SJCRH30 (cell line): ENCODE data around the gene TBX3. TPM values are rescaled to one million over a fixed set of nuclear protein-coding genes. Genes with fewer than 3 reads are reported as not detected.

Experiments
- DNase-seq, 2 experiments: peaks; one replicate each; pipeline ENCODE4 v3.0.0-alpha.2; 2015 to 2020
- H3K27ac ChIP-seq: fragments of 250-450 bp; sonication (Bioruptor Pico); 2 replicates; pipeline ENCODE4 v1.5.1; 2020; ENCODE audit warnings: mild to moderate bottlenecking, moderate library complexity
- H3K27me3 ChIP-seq: fragments of 250-450 bp; sonication (Bioruptor Pico); 2 replicates; pipeline ENCODE4 v1.5.1; 2020; ENCODE audit warnings: mild to moderate bottlenecking, moderate library complexity
- H3K36me3 ChIP-seq: fragments of 250-450 bp; sonication (Bioruptor Pico); 2 replicates; pipeline ENCODE4 v1.5.1; 2020; ENCODE audit warnings: mild to moderate bottlenecking, moderate library complexity
- H3K4me1 ChIP-seq: fragments of 250-450 bp; sonication (Bioruptor Pico); 2 replicates; pipeline ENCODE4 v1.5.1; 2020; ENCODE audit warnings: mild to moderate bottlenecking, moderate library complexity
- H3K4me3 ChIP-seq: fragments of 250-450 bp; sonication (Bioruptor Pico); 2 replicates; pipeline ENCODE4 v1.5.1; 2020; ENCODE audit warnings: mild to moderate bottlenecking, moderate library complexity
- H3K9me3 ChIP-seq: fragments of 250-450 bp; sonication (Bioruptor Pico); replicated peaks from 2 replicates; pipeline ENCODE4 v1.5.1; 2020; ENCODE audit warnings: mild to moderate bottlenecking, moderate library complexity
- total RNA-seq: library from RNA; depleted of rRNA; stranded (reverse); fragments of >200 nt; shearing (Covaris generic); gene quantifications from 2 replicates; pipeline ENCODE4 v1.2.3, GENCODE V29; 2014

The TBX3 gene
- total RNA-seq, 1 experiment from 2014 or later, result not detected

DNA sequence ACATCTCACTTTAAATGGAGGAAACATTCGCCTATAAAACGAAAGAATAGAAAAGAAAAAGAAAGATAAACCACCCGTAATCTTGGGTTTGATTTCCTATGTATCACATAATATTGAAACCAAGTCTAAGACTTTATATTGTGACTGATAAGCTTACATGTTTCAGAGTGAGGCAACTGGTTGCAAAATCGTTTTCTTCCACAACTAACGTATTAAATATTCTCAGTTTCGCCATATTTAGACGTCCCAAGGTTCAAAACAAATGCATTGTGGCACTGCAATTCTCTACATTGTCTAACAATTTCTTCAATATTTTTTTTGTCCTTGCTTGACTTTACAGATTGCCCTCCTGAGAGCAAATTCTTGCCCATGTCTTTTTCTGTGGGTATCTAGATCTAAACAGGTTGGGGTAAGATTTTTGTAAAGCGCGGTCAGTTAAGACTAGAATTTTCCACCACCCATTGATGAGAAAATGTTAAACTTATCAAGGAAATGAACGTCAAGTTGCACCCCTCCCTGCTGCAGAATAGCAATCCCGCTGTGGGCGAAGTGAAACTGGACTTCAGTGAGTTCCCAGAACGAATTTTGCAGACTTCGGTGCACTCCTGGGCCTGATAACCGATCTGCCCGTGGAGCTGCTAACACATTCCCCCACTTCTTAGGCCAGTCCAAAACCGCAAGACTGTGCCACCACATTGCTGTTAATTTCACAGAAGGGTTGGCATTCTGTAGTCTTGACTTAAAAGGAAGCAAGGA, 2.7 kb downstream of the TBX3 start:
- no peaks in the 10 kb centered on the region for H3K9me3 ChIP-seq
- no peak overlapping the region for H3K27ac ChIP-seq
- H3K4me3 ChIP-seq, result no peak overlapping the region
- DNase-seq, result no peak
- H3K27me3 ChIP-seq, result no peaks in the 10 kb centered on the region; the same call in none of the 2 replicates
- H3K4me1 ChIP-seq, result no peaks in the 10 kb centered on the region
- H3K36me3 ChIP-seq, result no peaks in the 10 kb centered on the region

DNA sequence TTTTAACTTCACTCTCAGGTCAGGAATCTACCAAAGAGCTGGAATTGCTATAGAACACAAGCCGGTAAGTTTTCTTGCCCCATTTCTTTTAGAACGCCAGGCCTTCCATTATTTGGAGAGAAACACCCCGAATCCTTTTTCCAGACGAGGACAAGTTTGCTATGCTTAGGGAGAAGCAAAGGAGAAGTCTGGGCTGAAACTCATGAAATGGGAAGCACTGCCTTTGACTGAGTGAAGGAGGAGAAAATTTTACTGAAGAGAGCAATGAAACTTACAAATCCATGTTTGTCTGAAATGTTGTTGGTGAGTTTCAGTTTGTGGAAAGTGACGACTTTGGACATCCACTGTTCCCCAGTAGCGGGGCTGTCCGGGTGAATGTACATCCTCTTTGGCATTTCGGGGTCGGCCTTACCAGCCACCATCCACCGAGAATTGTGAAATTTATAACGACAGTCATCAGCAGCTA, 3.3 kb downstream of the TBX3 start:
- Histone ChIP-seq H3K4me1 (no peaks in the 10 kb centered on the region), H3K27ac (no peak overlapping the region), H3K4me3 (no peak overlapping the region), H3K36me3 (no peaks in the 10 kb centered on the region), H3K27me3 (no peaks in the 10 kb centered on the region; the same call in none of the 2 replicates), H3K9me3 (no peaks in the 10 kb centered on the region)
- DNase-seq, result no peak

DNA sequence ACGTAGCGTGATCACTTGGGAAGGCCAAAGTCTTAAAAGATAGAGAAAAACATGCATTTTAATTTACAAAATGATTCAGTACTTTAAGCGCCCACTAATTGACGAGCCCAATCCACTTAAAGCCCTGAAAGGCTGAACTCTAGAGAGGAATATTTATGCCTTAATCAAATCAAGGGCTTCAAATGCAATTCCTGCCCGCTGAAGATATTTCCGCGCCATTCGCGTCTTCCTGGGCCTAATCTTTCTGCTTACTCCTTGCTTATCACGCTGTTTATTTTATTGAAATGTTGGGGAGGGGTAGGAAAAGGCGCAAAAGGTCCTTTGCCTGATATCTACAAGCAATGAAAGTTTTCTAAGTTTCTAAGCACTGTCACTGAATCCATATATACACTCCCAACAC, 4.0 kb downstream of the TBX3 start:
- Histone ChIP-seq H3K4me3 (no peak overlapping the region), H3K9me3 (no peaks in the 10 kb centered on the region), H3K4me1 (no peaks in the 10 kb centered on the region), H3K27me3 (no peaks in the 10 kb centered on the region; the same call in none of the 2 replicates), H3K27ac (no peak overlapping the region), H3K36me3 (no peaks in the 10 kb centered on the region)
- no peak for DNase-seq

DNA sequence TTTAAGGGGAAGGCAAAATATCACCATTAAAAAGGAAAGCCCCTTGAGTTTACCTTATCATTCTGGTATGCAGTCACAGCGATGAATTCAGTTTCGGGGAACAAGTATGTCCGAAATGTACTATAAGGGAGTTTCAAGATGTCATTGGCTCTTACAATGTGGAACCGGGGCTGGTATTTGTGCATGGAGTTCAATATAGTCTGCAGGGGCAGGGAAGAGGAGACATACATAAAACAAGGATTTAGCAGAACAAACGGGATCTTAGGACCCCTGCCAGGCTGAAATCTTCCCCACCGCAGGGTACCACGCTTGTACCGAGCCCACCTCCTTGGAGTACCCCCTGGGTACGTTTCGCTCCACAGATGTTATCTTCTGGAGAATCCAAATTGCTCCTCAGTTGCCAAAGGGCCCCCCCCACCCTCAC, 4.5 kb downstream of the TBX3 start:
- no peak for DNase-seq
- Histone ChIP-seq H3K27me3 (no peaks in the 10 kb centered on the region; the same call in none of the 2 replicates), H3K4me1 (no peaks in the 10 kb centered on the region), H3K36me3 (no peaks in the 10 kb centered on the region), H3K9me3 (no peaks in the 10 kb centered on the region), H3K4me3 (no peak overlapping the region), H3K27ac (no peak overlapping the region)

DNA sequence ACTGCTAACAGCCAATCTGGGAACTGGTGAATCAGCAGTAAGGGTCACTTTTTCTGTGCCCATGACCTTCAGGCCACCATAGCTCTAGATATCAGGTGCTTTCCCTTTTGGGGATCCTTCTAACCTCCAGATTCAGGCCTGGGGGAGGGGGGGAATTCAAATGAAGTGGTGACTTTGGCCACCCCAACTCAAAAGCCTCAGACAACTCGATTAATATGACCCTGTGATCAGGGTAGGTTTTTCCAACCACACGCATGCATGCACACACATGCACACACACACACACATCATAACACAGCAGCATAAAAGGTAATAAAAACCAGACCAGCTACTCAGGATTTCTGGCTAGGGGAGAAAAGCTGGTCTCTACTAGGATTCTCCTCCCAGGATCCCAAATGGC, 5.3 kb downstream of the TBX3 start:
- H3K27me3 ChIP-seq, result no peaks in the 10 kb centered on the region; the same call in none of the 2 replicates
- no peaks in the 10 kb centered on the region for H3K36me3 ChIP-seq
- H3K4me3 ChIP-seq, result no peak overlapping the region
- no peak overlapping the region for H3K27ac ChIP-seq
- no peak for DNase-seq
- H3K4me1 ChIP-seq, result no peaks in the 10 kb centered on the region
- H3K9me3 ChIP-seq, result no peaks in the 10 kb centered on the region

DNA sequence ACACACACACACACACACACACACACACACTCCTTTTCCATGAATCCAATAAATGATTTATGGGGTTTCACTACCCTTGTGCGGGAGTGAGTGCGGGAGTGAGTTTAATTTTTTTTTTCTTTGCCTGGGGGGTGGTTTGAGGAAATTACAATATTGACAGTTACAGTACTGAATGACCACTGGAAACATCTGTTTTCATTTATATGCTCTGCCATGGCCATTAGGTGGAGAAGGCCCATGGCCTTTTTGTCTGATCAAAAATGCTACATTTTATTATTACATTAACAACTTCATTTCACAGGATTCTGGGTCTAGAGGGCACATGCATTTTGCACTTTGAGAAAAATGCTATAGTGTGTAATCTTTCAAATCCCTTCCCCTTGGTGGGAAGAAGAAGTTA, 5.9 kb downstream of the TBX3 start:
- Histone ChIP-seq H3K4me1 (no peaks in the 10 kb centered on the region), H3K27ac (no peak overlapping the region), H3K4me3 (no peak overlapping the region), H3K9me3 (no peaks in the 10 kb centered on the region), H3K27me3 (no peaks in the 10 kb centered on the region; the same call in none of the 2 replicates), H3K36me3 (no peaks in the 10 kb centered on the region)
- DNase-seq, result no peak

DNA sequence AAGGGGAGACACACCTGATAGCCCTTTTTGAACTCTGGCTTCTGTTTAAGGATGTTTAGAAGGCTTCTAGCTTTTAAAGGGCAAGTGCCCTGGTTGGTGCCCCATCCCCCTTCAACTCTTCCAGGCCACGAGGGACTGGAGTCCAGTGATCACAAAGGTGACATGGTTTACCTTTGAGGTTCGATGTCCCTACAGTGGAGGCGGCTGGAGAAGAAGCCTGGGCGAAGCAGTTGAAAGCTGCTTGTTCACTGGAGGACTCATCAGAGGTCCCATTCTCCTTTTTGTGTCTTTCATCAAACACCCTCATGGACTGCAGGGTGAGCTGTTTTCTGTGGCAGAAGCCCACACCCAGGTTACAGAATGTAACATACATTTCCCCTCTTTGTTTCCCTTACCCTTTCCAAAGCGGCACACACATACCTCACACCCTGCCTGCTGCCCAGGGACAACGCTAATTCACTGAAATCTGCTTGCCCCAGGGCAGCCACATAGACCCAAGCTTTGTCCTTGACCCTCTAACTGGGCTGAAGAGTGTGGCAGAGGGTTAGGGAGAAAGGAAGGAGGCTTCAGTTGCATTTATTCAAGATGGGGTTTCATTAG, 7.7 kb downstream of the TBX3 start:
- H3K4me1 ChIP-seq, result no peaks in the 10 kb centered on the region
- no peak overlapping the region for H3K27ac ChIP-seq
- H3K27me3 ChIP-seq, result no peaks in the 10 kb centered on the region; the same call in none of the 2 replicates
- no peaks in the 10 kb centered on the region for H3K9me3 ChIP-seq
- H3K4me3 ChIP-seq, result no peak overlapping the region
- no peak for DNase-seq
- no peaks in the 10 kb centered on the region for H3K36me3 ChIP-seq

DNA sequence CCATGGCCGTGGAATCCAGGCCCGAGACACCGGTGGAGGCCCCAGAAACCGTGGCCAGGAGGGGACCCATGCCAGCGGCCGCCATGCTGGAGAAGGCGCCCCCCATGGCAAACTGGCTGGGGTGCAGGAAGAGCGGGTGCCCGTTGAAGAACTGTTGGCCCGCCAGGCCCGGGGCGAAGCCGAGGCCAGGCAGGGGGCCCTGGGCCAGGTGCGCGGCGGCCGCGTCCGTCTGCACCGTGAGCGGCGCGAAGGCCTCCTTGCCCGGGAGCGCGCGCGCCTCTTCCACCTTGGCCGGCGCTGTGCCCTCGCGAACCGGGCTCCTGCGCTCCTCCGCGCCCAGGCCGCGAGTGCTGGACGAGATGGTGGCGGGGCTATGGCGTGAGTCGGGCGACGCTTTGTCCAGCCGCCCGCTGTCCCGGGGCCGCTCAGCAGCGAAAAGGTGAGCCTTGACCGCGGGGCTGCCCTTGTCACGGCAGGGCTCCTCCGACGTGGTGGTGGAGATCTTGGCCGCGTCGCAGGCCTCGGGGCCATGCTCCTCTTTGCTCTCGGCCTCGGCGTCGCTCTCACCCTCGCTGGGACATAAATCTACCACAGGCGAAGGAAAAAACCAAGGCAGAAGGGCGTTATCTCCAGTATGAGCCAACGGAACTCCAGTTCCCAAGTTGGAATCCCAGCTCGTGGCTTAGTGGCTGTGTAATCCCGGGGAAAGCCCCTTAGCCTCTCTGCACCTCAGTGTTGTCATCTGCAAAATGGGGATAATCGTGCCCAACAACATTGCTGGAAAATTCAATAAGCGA, 9.5 kb downstream of the TBX3 start:
- H3K36me3 ChIP-seq, result no peaks in the 10 kb centered on the region
- H3K27me3 ChIP-seq, result peaks cover 7% of the 10 kb centered on the region
- no peaks in the 10 kb centered on the region for H3K9me3 ChIP-seq
- no peak overlapping the region for H3K4me3 ChIP-seq
- no peak for DNase-seq
- no peak overlapping the region for H3K27ac ChIP-seq
- no peaks in the 10 kb centered on the region for H3K4me1 ChIP-seq

DNA sequence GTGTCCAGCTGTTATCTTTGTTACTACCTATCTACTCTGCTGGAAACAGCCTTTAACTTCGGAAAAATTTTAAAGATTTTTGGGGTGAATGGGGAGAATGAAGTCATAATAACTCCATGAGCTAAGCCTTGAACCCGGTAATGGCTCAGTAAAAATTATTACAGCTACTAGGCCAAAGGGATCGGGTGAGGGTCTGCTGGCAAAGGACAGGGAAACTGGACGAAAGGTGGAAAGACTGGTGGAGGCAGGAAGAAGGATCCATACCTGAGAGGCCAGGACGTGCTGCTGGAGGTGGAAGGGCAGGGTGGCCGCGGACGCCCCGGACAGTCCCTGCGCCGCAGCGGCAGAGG, 10.1 kb downstream of the TBX3 start:
- no peaks in the 10 kb centered on the region for H3K9me3 ChIP-seq
- H3K4me1 ChIP-seq, result no peaks in the 10 kb centered on the region
- DNase-seq, result no peak
- H3K27me3 ChIP-seq, result peaks cover 10% of the 10 kb centered on the region
- no peak overlapping the region for H3K27ac ChIP-seq
- H3K36me3 ChIP-seq, result no peaks in the 10 kb centered on the region
- no peak overlapping the region for H3K4me3 ChIP-seq

DNA sequence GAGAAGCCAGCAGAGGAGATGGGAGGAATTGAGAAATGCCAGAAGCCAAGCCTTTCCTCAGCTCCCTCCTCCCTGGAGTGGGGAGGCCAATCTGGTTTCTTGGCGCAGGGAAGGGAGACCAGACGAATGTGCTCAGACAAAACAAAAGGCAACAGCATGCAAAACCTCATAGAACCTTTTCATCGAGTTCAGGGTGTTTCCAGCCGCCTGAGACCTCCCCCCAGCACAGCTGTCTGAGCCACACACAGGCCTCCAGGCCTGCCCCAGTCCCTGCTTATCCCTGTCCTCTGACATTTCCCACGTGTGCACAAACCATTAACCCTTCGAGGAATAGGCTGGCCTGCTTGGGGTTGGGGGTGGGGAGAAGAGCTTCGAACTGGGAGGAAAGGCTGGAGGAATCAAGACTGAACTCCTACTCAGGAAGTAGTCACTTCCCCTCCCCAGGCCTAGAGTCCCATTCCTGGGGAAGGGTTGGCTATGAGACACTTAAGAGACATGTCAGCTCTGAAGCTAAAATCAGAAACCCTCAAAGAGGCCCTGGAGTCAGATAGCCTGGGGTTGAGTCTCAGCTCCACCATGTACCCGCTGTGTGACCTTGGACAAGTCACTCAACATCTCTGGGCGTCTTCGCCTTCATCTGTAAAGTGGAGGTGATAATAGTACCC, 10.7 kb downstream of the TBX3 start:
- Histone ChIP-seq H3K27ac (no peak overlapping the region), H3K4me3 (no peak overlapping the region), H3K36me3 (no peaks in the 10 kb centered on the region), H3K9me3 (no peaks in the 10 kb centered on the region), H3K27me3 (peaks cover 10% of the 10 kb centered on the region), H3K4me1 (no peaks in the 10 kb centered on the region)
- DNase-seq, result no peak

DNA sequence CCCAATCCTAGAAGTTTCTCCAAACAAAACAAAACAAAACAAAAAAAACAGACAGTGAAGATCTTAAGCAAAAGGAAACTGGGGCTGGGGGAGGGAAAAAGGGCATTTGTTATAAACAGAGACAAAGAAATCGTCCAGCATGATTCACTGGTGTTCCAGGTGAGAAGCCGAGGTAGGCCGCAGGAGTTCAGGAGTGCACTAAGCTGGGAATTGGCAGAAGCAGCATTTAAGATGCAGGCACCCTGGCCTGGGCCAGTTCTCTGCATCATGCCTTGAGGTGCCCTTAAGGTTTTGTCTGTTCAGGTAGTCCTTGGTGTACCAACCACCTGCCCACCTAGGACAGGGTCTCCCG, 11.2 kb downstream of the TBX3 start:
- no peak for DNase-seq
- no peaks in the 10 kb centered on the region for H3K36me3 ChIP-seq
- no peaks in the 10 kb centered on the region for H3K9me3 ChIP-seq
- no peak overlapping the region for H3K27ac ChIP-seq
- peaks cover 10% of the 10 kb centered on the region for H3K27me3 ChIP-seq
- H3K4me1 ChIP-seq, result no peaks in the 10 kb centered on the region
- H3K4me3 ChIP-seq, result no peak overlapping the region

DNA sequence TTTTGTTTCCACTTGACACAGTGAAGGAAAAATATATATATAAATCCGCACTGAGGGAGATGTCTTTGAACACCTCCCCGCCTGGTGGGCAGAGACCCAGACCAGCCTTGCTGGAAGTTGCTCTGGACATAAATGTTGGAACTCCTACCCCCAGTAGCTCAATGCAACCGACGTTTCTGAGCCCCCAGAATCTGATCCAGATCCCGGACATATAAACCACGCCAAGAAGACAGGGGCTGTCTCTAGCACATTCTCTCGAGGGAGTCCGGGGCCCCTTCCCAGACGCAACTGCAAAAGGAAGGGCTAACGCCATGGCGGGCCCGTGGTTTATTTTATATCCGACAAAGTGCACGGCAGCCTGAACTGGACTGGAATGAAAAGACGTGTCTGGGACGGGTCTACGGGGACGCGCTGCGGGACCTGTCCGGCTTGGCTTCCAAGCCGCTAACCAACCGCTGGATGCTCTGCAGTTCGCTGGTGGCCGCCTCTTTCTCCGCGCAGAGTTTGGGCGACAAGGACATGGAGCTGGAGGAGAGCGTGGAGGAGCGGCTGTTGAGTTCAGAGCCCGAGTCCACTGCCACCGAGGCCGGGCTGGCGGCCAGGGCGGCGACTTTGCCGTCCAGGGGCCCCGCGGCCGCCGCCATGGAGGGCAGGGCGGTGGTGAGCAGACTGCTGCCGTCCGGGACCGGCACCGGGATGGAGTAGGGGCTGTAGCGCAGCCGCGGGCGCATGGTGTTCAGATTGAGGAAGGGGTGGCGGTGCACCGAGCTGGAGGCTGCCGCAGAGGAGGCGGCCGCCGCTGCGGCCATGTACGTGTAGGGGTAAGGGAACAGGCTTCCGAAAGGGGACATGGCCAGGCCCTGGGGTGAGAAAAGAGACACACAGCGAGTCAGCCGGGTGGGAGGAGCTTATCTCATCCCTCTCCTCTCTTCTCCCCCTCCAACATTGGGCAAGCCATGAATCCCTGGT, 12.2 kb downstream of the TBX3 start:
- Histone ChIP-seq H3K27ac (no peak overlapping the region), H3K36me3 (no peaks in the 10 kb centered on the region), H3K4me1 (no peaks in the 10 kb centered on the region), H3K4me3 (no peak overlapping the region), H3K9me3 (no peaks in the 10 kb centered on the region), H3K27me3 (peaks cover 10% of the 10 kb centered on the region)
- DNase-seq, result no peak

DNA sequence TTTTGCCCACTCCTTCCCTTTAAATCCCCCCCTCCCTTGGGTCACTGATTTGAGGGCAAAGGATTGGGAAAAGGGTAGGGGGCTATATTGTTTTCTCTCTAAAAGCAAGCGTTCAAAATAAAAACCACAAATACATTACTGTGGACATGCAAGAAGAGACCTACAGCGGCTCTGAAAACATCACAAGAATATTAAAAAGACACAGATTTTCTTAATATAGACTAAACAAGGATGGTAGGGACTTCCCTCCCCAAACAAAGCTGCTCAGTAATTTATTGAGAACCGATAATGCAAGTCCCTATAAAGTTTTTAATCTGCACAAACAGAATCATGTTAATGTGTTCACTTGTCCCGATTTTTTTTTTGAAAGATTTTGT, 12.9 kb downstream of the TBX3 start:
- Histone ChIP-seq H3K4me3 (no peak overlapping the region), H3K36me3 (no peaks in the 10 kb centered on the region), H3K27me3 (peaks cover 10% of the 10 kb centered on the region), H3K27ac (no peak overlapping the region), H3K4me1 (no peaks in the 10 kb centered on the region), H3K9me3 (no peaks in the 10 kb centered on the region)
- no peak for DNase-seq
